Measurements from ENCODE around the gene SLC34A3.

SLC34A3 gene

DNA sequence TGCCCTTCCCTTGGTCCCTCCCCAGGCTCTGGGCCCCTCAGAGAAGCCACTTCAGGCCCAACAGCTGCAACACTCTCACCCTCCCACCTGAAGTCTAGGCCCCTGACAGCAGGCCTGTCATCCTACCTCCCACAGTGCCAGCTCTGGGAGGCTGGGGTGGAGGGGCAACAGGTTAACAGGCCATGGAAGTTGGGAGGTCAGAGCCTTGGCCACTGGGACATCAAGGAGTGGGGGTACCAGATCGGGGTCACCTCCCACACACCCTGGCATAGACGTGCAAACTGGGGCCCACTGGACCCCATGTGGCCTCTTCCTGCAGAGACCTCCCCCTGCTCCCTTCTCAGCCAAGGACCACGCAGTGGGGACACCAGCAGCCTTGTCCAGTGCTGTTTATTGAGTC, 39.5 kb upstream of the SLC34A3 start:
- Histone ChIP-seq H4K8ac (ENCODE audit: low read depth, low read length) (no peak overlapping the region), H3K4ac (ENCODE audit: low read depth, low read length) (no peak overlapping the region), H3K27ac (ENCODE audit: low read depth, low read length) (no peak overlapping the region), H3K4me2 (ENCODE audit: low read length) (no peak overlapping the region), H3K18ac (ENCODE audit: low read length) (no peak overlapping the region), H3K4me3 (ENCODE audit: low read depth, low read length) (no peak overlapping the region), H2BK12ac (ENCODE audit: low read length) (no peak overlapping the region), H4K91ac (ENCODE audit: low read depth, low read length) (no peak overlapping the region), H2BK5ac (ENCODE audit: low read depth, low read length, poor library complexity) (no peak overlapping the region), H3K14ac (ENCODE audit: low read length) (no peak overlapping the region), H3K9me3 (ENCODE audit: insufficient read depth, low read depth, low read length) (no peaks in the 10 kb centered on the region), H3K79me2 (ENCODE audit: control insufficient read depth, insufficient read depth, low read length, poor library complexity) (peaks cover 8% of the 10 kb centered on the region), H2BK120ac (ENCODE audit: insufficient read depth, low read length, poor library complexity) (no peak overlapping the region), H3K4me1 (ENCODE audit: control insufficient read depth in 1 of 2, insufficient read depth in 2 of 2, low read length in 2 of 2) (peaks cover 17 to 18% of the 10 kb centered on the region in 2 experiments), H3K9ac (ENCODE audit: low read length) (no peak overlapping the region), H3K79me1 (ENCODE audit: low read length) (peaks cover 5% of the 10 kb centered on the region), H2AK5ac (ENCODE audit: low read length) (no peak overlapping the region), H2AFZ (ENCODE audit: insufficient read depth, low read length, poor library complexity) (no peak overlapping the region), H4K12ac (ENCODE audit: low read depth, low read length) (no peak overlapping the region), H3K36me3 (ENCODE audit: control insufficient read depth in 1 of 2, insufficient read depth in 2 of 2, low read length in 2 of 2) (peaks cover 34 to 39% of the 10 kb centered on the region in 2 experiments), H3K27me3 (ENCODE audit: insufficient read depth, low read length) (no peaks in the 10 kb centered on the region), H3K23ac (ENCODE audit: low read length) (no peak overlapping the region)
- DNase-seq, result no peak
- WGBS (ENCODE audit: extremely low coverage, insufficient coverage, insufficient read length), result no CpG with 5 or more reads among the region's 3 CpGs

DNA sequence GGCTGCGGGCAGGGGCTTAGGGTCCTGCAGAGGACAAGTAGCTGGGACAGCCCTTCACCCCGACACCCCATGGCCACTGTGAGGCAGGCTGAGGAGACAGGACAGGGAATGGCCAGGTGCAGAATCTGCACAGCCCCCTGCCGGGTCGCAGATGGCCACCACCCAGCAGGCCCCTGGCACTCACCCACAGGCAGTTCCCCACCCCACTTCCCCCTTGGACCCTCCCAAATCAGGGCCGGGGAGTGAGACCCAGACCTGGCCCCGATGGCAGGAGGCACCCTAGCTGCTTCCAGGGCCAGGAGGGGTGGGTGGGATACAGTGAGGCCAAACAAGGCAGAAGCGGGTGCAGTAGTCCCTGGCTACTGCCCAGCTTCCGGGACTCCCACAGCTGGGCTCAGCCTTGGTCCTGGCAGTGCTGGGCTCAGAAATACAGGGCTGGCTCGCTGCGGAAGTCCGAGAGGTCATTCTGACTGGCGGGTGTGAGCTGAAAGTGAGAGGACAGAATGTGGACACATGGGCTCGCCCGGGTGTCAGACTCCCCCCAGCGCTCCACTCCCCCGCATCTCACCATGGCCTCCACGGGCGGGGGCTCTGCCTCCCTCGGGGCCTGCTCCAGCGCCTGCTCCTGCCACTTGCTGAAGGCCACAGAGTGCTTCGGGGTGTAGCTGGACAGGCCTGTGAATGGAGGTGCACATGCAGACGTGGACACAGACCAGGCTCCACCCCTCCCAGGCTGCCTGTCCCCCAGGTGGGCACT, 38.8 kb upstream of the SLC34A3 start:
- H3K9ac ChIP-seq (ENCODE audit: low read length), result no peak overlapping the region
- no peak overlapping the region for H4K91ac ChIP-seq (ENCODE audit: low read depth, low read length)
- no peaks in the 10 kb centered on the region for H3K27me3 ChIP-seq (ENCODE audit: insufficient read depth, low read length)
- H4K8ac ChIP-seq (ENCODE audit: low read depth, low read length), result no peak overlapping the region
- H3K27ac ChIP-seq (ENCODE audit: low read depth, low read length), result no peak overlapping the region
- H2BK120ac ChIP-seq (ENCODE audit: insufficient read depth, low read length, poor library complexity), result no peak overlapping the region
- H3K4me3 ChIP-seq (ENCODE audit: low read depth, low read length), result no peak overlapping the region
- no peak overlapping the region for H3K14ac ChIP-seq (ENCODE audit: low read length)
- no peak overlapping the region for H4K12ac ChIP-seq (ENCODE audit: low read depth, low read length)
- no peak overlapping the region for H2BK5ac ChIP-seq (ENCODE audit: low read depth, low read length, poor library complexity)
- WGBS (ENCODE audit: extremely low coverage, insufficient coverage, insufficient read length), result no CpG with 5 or more reads among the region's 22 CpGs
- no peak overlapping the region for H3K4me2 ChIP-seq (ENCODE audit: low read length)
- no peaks in the 10 kb centered on the region for H3K9me3 ChIP-seq (ENCODE audit: insufficient read depth, low read depth, low read length)
- no peak overlapping the region for H2AFZ ChIP-seq (ENCODE audit: insufficient read depth, low read length, poor library complexity)
- peaks cover 5% of the 10 kb centered on the region for H3K79me1 ChIP-seq (ENCODE audit: low read length)
- no peak overlapping the region for H2AK5ac ChIP-seq (ENCODE audit: low read length)
- H3K18ac ChIP-seq (ENCODE audit: low read length), result no peak overlapping the region
- H3K4me1 ChIP-seq (ENCODE audit: control insufficient read depth in 1 of 2, insufficient read depth in 2 of 2, low read length in 2 of 2), result peaks cover 17 to 18% of the 10 kb centered on the region in 2 experiments
- DNase-seq, result no peak
- no peak overlapping the region for H2BK12ac ChIP-seq (ENCODE audit: low read length)
- peaks cover 8% of the 10 kb centered on the region for H3K79me2 ChIP-seq (ENCODE audit: control insufficient read depth, insufficient read depth, low read length, poor library complexity)
- no peak overlapping the region for H3K4ac ChIP-seq (ENCODE audit: low read depth, low read length)
- no peak overlapping the region for H3K23ac ChIP-seq (ENCODE audit: low read length)
- H3K36me3 ChIP-seq (ENCODE audit: control insufficient read depth in 1 of 2, insufficient read depth in 2 of 2, low read length in 2 of 2), result peaks cover 29 to 34% of the 10 kb centered on the region in 2 experiments

GRCh38 chr9:137192448-137192780, 38.3 kb upstream of the SLC34A3 start:
- Histone ChIP-seq H4K8ac (ENCODE audit: low read depth, low read length) (no peak overlapping the region), H3K36me3 (ENCODE audit: control insufficient read depth in 1 of 2, insufficient read depth in 2 of 2, low read length in 2 of 2) (peaks cover 27 to 32% of the 10 kb centered on the region in 2 experiments), H4K12ac (ENCODE audit: low read depth, low read length) (no peak overlapping the region), H3K4me1 (ENCODE audit: control insufficient read depth in 1 of 2, insufficient read depth in 2 of 2, low read length in 2 of 2) (peaks cover 13 to 15% of the 10 kb centered on the region in 2 experiments), H4K91ac (ENCODE audit: low read depth, low read length) (no peak overlapping the region), H3K27ac (ENCODE audit: low read depth, low read length) (no peak overlapping the region), H3K9me3 (ENCODE audit: insufficient read depth, low read depth, low read length) (no peaks in the 10 kb centered on the region), H3K23ac (ENCODE audit: low read length) (no peak overlapping the region), H2BK120ac (ENCODE audit: insufficient read depth, low read length, poor library complexity) (no peak overlapping the region), H3K4ac (ENCODE audit: low read depth, low read length) (no peak overlapping the region), H3K18ac (ENCODE audit: low read length) (no peak overlapping the region), H3K4me2 (ENCODE audit: low read length) (no peak overlapping the region), H3K14ac (ENCODE audit: low read length) (no peak overlapping the region), H3K9ac (ENCODE audit: low read length) (no peak overlapping the region), H3K79me1 (ENCODE audit: low read length) (peaks cover 5% of the 10 kb centered on the region), H3K27me3 (ENCODE audit: insufficient read depth, low read length) (no peaks in the 10 kb centered on the region), H2AK5ac (ENCODE audit: low read length) (no peak overlapping the region), H3K79me2 (ENCODE audit: control insufficient read depth, insufficient read depth, low read length, poor library complexity) (peaks cover 8% of the 10 kb centered on the region), H3K4me3 (ENCODE audit: low read depth, low read length) (no peak overlapping the region), H2BK12ac (ENCODE audit: low read length) (no peak overlapping the region), H2BK5ac (ENCODE audit: low read depth, low read length, poor library complexity) (no peak overlapping the region), H2AFZ (ENCODE audit: insufficient read depth, low read length, poor library complexity) (no peak overlapping the region)
- WGBS (ENCODE audit: extremely low coverage, insufficient coverage, insufficient read length), result no CpG with 5 or more reads among the region's 10 CpGs
- no peak for DNase-seq

DNA sequence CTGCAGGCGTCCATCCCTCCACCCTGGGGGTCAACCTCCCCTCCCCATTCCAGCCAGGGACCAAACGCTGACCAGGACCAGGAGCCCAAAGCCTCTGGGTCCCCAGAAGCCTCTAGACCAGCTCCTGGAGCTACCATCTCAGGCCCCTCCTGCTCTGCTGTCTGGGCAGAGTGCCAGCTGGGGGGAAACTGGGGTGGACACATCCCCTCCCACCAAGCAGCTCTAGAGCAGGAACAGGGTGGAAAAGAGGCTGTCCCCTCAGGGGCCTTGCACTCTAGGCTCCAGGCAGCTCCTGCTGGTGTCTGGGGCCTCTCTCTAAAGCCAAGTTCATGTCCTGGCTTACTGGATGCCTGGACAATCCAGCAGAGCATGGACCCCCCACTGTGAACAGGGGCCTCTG, 37.8 kb upstream of the SLC34A3 start:
- no peak overlapping the region for H2BK120ac ChIP-seq (ENCODE audit: insufficient read depth, low read length, poor library complexity)
- no peak overlapping the region for H2AFZ ChIP-seq (ENCODE audit: insufficient read depth, low read length, poor library complexity)
- H3K27ac ChIP-seq (ENCODE audit: low read depth, low read length), result no peak overlapping the region
- H3K4ac ChIP-seq (ENCODE audit: low read depth, low read length), result no peak overlapping the region
- H3K9me3 ChIP-seq (ENCODE audit: insufficient read depth, low read depth, low read length), result no peaks in the 10 kb centered on the region
- H2BK12ac ChIP-seq (ENCODE audit: low read length), result no peak overlapping the region
- no peak for DNase-seq
- no peak overlapping the region for H3K9ac ChIP-seq (ENCODE audit: low read length)
- no peak overlapping the region for H3K4me2 ChIP-seq (ENCODE audit: low read length)
- H3K18ac ChIP-seq (ENCODE audit: low read length), result no peak overlapping the region
- peaks cover 9 to 15% of the 10 kb centered on the region in 2 experiments for H3K4me1 ChIP-seq (ENCODE audit: control insufficient read depth in 1 of 2, insufficient read depth in 2 of 2, low read length in 2 of 2)
- H3K79me2 ChIP-seq (ENCODE audit: control insufficient read depth, insufficient read depth, low read length, poor library complexity), result peaks cover 8% of the 10 kb centered on the region
- H4K91ac ChIP-seq (ENCODE audit: low read depth, low read length), result no peak overlapping the region
- H3K36me3 ChIP-seq (ENCODE audit: control insufficient read depth in 1 of 2, insufficient read depth in 2 of 2, low read length in 2 of 2), result peaks cover 27 to 31% of the 10 kb centered on the region in 2 experiments
- H2BK5ac ChIP-seq (ENCODE audit: low read depth, low read length, poor library complexity), result no peak overlapping the region
- no peak overlapping the region for H3K4me3 ChIP-seq (ENCODE audit: low read depth, low read length)
- H4K12ac ChIP-seq (ENCODE audit: low read depth, low read length), result no peak overlapping the region
- H4K8ac ChIP-seq (ENCODE audit: low read depth, low read length), result no peak overlapping the region
- H3K79me1 ChIP-seq (ENCODE audit: low read length), result peaks cover 5% of the 10 kb centered on the region
- H3K27me3 ChIP-seq (ENCODE audit: insufficient read depth, low read length), result no peaks in the 10 kb centered on the region
- no CpG with 5 or more reads among the region's 2 CpGs for WGBS (ENCODE audit: extremely low coverage, insufficient coverage, insufficient read length)
- no peak overlapping the region for H3K14ac ChIP-seq (ENCODE audit: low read length)
- no peak overlapping the region for H3K23ac ChIP-seq (ENCODE audit: low read length)
- H2AK5ac ChIP-seq (ENCODE audit: low read length), result no peak overlapping the region

Measured in trophoblast cell (in vitro differentiated cells and primary cell).